ENCODE results near the gene AGBL4.

The AGBL4 gene

GRCh38 chr1:49060766-49061165 is 963.0 kb downstream of the AGBL4 start:
- no peak for TF ChIP-seq FOXM1 (IDR thresholded peaks at IDR 0.05; ENCODE audit: borderline replicate concordance, low read depth)
- no peak for TF ChIP-seq NFIC (IDR thresholded peaks at IDR 0.05)
- no peak for TF ChIP-seq RAD21 (IDR thresholded peaks at IDR 0.05; ENCODE audit: low read depth)
- no peak for TF ChIP-seq CREB1 (IDR thresholded peaks at IDR 0.05; ENCODE audit: low read depth)
- no peak for TF ChIP-seq CEBPB (IDR thresholded peaks at IDR 0.05)
- TF ChIP-seq ZBTB7A (IDR thresholded peaks at IDR 0.05; ENCODE audit: low read depth): no peak
- TF ChIP-seq TCF12 (IDR thresholded peaks at IDR 0.05; ENCODE audit: low read depth): no peak
- no peak for TF ChIP-seq TEAD4 (IDR thresholded peaks at IDR 0.05)
- no peak for TF ChIP-seq MAX (IDR thresholded peaks at IDR 0.05)
- no peak for TF ChIP-seq YY1 (IDR thresholded peaks at IDR 0.05; ENCODE audit: low read depth)
- no peak for TF ChIP-seq EP300 (IDR thresholded peaks at IDR 0.05; ENCODE audit: borderline replicate concordance)
- TF ChIP-seq, protein P1, sequence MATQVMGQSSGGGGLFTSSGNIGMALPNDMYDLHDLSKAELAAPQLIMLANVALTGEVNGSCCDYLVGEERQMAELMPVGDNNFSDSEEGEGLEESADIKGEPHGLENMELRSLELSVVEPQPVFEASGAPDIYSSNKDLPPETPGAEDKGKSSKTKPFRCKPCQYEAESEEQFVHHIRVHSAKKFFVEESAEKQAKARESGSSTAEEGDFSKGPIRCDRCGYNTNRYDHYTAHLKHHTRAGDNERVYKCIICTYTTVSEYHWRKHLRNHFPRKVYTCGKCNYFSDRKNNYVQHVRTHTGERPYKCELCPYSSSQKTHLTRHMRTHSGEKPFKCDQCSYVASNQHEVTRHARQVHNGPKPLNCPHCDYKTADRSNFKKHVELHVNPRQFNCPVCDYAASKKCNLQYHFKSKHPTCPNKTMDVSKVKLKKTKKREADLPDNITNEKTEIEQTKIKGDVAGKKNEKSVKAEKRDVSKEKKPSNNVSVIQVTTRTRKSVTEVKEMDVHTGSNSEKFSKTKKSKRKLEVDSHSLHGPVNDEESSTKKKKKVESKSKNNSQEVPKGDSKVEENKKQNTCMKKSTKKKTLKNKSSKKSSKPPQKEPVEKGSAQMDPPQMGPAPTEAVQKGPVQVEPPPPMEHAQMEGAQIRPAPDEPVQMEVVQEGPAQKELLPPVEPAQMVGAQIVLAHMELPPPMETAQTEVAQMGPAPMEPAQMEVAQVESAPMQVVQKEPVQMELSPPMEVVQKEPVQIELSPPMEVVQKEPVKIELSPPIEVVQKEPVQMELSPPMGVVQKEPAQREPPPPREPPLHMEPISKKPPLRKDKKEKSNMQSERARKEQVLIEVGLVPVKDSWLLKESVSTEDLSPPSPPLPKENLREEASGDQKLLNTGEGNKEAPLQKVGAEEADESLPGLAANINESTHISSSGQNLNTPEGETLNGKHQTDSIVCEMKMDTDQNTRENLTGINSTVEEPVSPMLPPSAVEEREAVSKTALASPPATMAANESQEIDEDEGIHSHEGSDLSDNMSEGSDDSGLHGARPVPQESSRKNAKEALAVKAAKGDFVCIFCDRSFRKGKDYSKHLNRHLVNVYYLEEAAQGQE (IDR thresholded peaks at IDR 0.05; ENCODE audit: low read depth): no peak
- no peak for TF ChIP-seq TAF1 (IDR thresholded peaks at IDR 0.05; ENCODE audit: low read depth)
- TF ChIP-seq EGR1 (IDR thresholded peaks at IDR 0.05): no peak
- TF ChIP-seq, protein P2, sequence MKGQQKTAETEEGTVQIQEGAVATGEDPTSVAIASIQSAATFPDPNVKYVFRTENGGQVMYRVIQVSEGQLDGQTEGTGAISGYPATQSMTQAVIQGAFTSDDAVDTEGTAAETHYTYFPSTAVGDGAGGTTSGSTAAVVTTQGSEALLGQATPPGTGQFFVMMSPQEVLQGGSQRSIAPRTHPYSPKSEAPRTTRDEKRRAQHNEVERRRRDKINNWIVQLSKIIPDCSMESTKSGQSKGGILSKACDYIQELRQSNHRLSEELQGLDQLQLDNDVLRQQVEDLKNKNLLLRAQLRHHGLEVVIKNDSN (IDR thresholded peaks at IDR 0.05): no peak

DNA sequence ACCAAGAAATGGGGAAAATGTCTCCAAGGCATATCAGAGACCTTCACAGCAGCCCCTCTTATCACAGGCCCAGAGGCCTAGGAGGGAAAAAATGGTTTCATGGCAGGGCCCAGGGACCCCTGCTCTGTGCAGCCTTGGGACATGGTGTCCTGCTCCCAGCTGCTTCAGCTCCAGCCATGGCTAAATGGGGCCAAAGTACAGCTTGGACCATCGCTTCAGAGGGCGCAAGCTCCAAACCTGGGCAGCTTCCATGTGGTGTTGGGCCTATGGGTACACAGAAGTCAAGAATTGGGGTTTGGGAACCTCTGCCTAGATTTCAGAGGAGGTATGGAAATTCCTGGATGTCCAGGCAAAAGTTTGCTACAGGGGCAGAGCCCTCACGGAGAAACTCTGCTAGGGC is 964.7 kb downstream of the AGBL4 start:
- no peak for TF ChIP-seq YY1 (IDR thresholded peaks at IDR 0.05; ENCODE audit: low read depth)
- TF ChIP-seq NFIC (IDR thresholded peaks at IDR 0.05): no peak
- no peak for TF ChIP-seq FOXM1 (IDR thresholded peaks at IDR 0.05; ENCODE audit: borderline replicate concordance, low read depth)
- no peak for TF ChIP-seq EGR1 (IDR thresholded peaks at IDR 0.05)
- TF ChIP-seq, protein P1 (IDR thresholded peaks at IDR 0.05; ENCODE audit: low read depth): no peak
- no peak for TF ChIP-seq TAF1 (IDR thresholded peaks at IDR 0.05; ENCODE audit: low read depth)
- no peak for TF ChIP-seq MAX (IDR thresholded peaks at IDR 0.05)
- no peak for TF ChIP-seq CREB1 (IDR thresholded peaks at IDR 0.05; ENCODE audit: low read depth)
- no peak for TF ChIP-seq ZBTB7A (IDR thresholded peaks at IDR 0.05; ENCODE audit: low read depth)
- TF ChIP-seq TEAD4 (IDR thresholded peaks at IDR 0.05): no peak

DNA sequence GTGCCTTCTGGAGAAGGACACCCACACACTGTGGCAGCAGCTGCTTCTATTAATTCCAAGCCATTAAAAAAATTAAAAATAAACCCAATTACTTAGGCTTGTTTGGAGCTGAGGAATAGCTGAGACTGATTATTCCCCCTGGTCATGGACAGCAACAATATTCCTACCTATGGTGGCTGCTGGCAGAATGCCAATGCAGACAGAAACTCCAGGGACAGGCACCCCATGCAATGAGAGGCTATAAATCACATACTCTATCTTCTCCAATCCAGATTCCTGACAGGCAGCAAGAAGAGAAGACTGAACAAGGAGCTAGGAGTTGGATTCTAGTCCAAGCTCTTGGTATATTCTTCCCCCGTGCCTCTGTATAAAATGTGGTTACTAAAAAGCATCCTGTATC is 971.7 kb downstream of the AGBL4 start:
- TF ChIP-seq, protein P2 (IDR thresholded peaks at IDR 0.05): no peak
- TF ChIP-seq TEAD4 (IDR thresholded peaks at IDR 0.05): no peak
- TF ChIP-seq FOXM1 (IDR thresholded peaks at IDR 0.05; ENCODE audit: borderline replicate concordance, low read depth): no peak
- TF ChIP-seq, protein P1 (IDR thresholded peaks at IDR 0.05; ENCODE audit: low read depth): no peak
- no peak for TF ChIP-seq EGR1 (IDR thresholded peaks at IDR 0.05)
- TF ChIP-seq CEBPB (IDR thresholded peaks at IDR 0.05): no peak
- no peak for TF ChIP-seq TCF12 (IDR thresholded peaks at IDR 0.05; ENCODE audit: low read depth)
- TF ChIP-seq EP300 (IDR thresholded peaks at IDR 0.05; ENCODE audit: borderline replicate concordance): no peak
- no peak for TF ChIP-seq MAX (IDR thresholded peaks at IDR 0.05)
- TF ChIP-seq ZBTB7A (IDR thresholded peaks at IDR 0.05; ENCODE audit: low read depth): no peak
- no peak for TF ChIP-seq YY1 (IDR thresholded peaks at IDR 0.05; ENCODE audit: low read depth)
- no peak for TF ChIP-seq TAF1 (IDR thresholded peaks at IDR 0.05; ENCODE audit: low read depth)
- no peak for TF ChIP-seq NFIC (IDR thresholded peaks at IDR 0.05)

DNA sequence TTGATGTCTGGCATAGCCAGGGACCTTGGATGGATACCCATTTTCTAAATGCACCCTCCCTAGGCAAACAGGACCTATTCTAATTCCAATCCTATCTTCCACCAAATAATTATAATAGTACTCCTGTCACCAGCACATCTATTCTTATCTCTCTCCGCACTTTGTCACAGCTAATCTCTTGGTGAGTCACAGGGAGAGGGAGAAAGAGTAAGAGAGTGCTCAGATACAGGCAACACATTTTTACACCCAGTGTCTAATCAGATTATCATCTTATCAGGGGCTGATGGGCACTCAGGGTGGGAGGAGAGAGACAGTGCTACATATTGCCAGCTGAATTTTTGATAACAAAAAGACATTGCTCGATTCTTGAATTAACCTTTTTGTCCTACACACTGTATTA is 972.1 kb downstream of the AGBL4 start:
- TF ChIP-seq TAF1 (IDR thresholded peaks at IDR 0.05; ENCODE audit: low read depth): no peak
- TF ChIP-seq EGR1 (IDR thresholded peaks at IDR 0.05): no peak
- no peak for TF ChIP-seq EP300 (IDR thresholded peaks at IDR 0.05; ENCODE audit: borderline replicate concordance)
- TF ChIP-seq FOXM1 (IDR thresholded peaks at IDR 0.05; ENCODE audit: borderline replicate concordance, low read depth): no peak
- TF ChIP-seq, protein P2 (IDR thresholded peaks at IDR 0.05): no peak
- TF ChIP-seq, protein P1 (IDR thresholded peaks at IDR 0.05; ENCODE audit: low read depth): no peak
- no peak for TF ChIP-seq CEBPB (IDR thresholded peaks at IDR 0.05)
- TF ChIP-seq MAX (IDR thresholded peaks at IDR 0.05): no peak
- no peak for TF ChIP-seq CREB1 (IDR thresholded peaks at IDR 0.05; ENCODE audit: low read depth)
- TF ChIP-seq RAD21 (IDR thresholded peaks at IDR 0.05; ENCODE audit: low read depth): no peak
- TF ChIP-seq YY1 (IDR thresholded peaks at IDR 0.05; ENCODE audit: low read depth): no peak
- no peak for TF ChIP-seq TCF12 (IDR thresholded peaks at IDR 0.05; ENCODE audit: low read depth)
- no peak for TF ChIP-seq NFIC (IDR thresholded peaks at IDR 0.05)
- TF ChIP-seq ZBTB7A (IDR thresholded peaks at IDR 0.05; ENCODE audit: low read depth): no peak
- TF ChIP-seq TEAD4 (IDR thresholded peaks at IDR 0.05): no peak

Measured in Ishikawa (cell line).